DLD1 (cell line): Measurements from ENCODE around the gene MAZ.

ENCODE experiments used
- in situ Hi-C: cut with HindIII; loops from 2 replicates; pipeline ENCODE4 v1.10.0; 2017; ENCODE audit warnings: low sequenced_read_pairs

Gene MAZ

GRCh38 chr16:29809031-29809747, 2.9 kb downstream of the MAZ start:
- in situ Hi-C loops, result no loop called here

DNA sequence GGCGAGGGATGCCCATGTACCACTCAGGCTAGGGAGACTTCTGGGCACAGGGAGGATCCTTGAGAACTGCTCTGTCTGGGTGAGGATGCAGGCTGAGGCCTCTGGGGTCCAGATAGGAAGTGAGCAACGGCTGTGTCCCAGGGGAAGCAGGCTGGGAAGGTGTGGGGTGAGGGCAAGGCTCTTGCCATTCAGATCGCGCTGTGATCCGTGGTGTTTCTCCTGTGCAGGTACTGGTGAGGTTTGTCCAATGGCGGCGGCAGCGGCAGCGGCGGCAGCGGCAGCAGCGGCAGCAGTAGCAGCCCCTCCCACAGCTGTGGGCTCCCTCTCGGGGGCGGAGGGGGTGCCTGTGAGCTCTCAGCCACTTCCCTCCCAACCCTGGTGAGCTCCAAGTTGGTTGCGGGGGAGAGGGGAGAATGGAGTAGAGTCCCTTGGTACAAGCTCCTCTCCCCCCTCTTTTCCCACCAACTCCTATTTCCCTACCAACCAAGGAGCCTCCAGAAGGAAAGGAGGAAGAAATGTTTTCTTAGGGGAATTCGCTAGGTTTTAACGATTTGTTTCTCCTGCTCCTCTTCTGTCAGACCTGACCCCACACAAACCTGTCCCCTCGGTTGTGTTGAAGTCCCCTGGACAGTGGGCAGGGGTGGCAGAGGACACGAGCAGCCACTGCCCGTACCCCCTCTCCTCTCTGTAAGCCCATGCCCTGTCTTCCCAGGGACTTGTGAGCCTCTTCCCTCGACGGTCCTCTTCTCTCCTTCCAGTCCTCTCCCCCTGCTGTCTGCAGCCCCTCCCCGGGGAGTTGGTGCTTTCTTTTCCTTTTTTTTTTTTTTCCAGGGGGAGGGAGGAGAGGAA, 3.7 kb downstream of the MAZ start:
- in situ Hi-C loops, result no loop called here

- in situ Hi-C loops, result no loop called here
These were observed 4.4 kb downstream of the MAZ start for GRCh38 chr16:29810699-29811169.

DNA sequence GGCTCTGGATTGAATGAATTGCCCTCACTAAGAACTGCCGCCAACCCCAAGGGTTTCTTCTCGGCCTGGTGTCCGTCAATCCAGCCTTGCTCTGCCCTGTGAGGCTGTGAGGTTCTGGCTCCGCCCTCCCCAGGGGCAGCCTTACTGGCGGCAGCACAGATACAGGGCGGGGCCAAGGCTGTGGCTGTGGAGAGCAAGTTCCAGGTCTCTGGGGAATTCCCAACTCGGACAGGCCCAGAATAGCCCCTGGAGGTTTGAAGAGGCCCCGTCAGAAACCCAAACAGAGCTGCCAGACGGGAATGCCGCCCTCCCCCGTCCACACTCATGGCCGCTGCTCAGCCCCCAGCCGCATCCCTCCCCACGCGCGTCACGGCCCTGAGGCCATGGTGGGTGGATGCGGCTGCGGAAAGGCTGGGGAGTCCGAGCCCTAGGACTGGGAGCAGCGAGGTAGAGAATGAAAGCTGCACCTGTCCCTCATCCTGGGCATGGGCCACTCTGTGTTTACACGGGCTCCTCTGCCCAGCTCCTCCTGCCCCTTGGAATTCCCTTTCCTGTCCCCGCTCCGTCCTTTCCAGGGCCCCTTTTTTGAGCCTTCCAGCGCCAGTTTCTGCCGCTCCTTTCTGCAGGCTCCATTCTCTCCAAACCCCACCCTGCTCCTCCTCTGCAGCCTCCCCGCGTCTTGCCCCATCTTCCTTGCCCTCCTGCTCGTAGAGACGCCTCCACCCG, 5.0 kb downstream of the MAZ start:
- in situ Hi-C loops, result no loop called here

- in situ Hi-C loops, result no loop called here
These were observed 5.8 kb downstream of the MAZ start, which contains the start of gene PRRT2 for GRCh38 chr16:29811896-29812665. Gene PRRT2, plus strand, starts transcription at chr16:29812193. Its CDS starts 862 bp downstream, at chr16:29813055.

DNA sequence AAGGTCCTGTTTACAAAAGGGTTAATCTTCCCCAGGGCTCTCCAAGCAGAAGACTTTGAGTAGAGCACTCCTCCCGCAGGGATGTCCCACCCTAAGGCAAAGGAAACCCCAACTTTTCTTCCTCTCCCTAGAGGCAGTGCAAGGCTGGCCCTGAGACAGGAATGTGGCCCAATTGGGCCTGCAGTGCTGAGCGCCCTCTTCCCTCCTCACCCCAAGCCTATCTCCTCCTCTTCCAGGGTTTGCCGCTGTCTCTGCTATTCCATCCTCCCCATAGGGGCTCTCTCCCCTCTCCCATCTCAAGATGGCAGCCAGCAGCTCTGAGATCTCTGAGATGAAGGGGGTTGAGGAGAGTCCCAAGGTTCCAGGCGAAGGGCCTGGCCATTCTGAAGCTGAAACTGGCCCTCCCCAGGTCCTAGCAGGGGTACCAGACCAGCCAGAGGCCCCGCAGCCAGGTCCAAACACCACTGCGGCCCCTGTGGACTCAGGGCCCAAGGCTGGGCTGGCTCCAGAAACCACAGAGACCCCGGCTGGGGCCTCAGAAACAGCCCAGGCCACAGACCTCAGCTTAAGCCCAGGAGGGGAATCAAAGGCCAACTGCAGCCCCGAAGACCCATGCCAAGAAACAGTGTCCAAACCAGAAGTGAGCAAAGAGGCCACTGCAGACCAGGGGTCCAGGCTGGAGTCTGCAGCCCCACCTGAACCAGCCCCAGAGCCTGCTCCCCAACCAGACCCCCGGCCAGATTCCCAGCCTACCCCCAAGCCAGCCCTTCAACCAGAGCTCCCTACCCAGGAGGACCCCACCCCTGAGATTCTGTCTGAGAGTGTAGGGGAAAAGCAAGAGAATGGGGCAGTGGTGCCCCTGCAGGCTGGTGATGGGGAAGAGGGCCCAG, 6.7 kb downstream of the MAZ start:
- in situ Hi-C loops, result no loop called here

- in situ Hi-C loops, result no loop called here
These were observed 7.6 kb downstream of the MAZ start for GRCh38 chr16:29813644-29814562.

DNA sequence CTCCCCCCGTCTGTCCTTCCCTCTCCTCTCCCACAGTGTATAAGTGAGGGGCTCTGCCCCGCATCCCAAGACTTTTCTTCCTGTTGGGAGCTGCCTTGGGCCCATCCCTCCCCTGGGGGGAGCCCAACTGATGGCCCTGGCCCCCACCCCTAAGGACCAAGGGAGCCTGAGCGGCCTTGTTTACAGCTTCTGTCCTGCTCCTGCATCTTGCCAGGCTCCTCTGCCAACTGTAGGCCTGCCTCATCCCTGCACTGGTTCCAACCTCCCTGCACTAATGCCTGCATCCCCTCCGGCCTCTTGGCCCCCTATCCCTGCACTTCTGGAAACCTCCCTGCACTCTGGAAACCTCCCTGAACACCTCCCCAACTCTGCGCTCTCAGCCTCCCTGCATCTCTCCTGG, 8.3 kb downstream of the MAZ start:
- in situ Hi-C loops, result no loop called here

DNA sequence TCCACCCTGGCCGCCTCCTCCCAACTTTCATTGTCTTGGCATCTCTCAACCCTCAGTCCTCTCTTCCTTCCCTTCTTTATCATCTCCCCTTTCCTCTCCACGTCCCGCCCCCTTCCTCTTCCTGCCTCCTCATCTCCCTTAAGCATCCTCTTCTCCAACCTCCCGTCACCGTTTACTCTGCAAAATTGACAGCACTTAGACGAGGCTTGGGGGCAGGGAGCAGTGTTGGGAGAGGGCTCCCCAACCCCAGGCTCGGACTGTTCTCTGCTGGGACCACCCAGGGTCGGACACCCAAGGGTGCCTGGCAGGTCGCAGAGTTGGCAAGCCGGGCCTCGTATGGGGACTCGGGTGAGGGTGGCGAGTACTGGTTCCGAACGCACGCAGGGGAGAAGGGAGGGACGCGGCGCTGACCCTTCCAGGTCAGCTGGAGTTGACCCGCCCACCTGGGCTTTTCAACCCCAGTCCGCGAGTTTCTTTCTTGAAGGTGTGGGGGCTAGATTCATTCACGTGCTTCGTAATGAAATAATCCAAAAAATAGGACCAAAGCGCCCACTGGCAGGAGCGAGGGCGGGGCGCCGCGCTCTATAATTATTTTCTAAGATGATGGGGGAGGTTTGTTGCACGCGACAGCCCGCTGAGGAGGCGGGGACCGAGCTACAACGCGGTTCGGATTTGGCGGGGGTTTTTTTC, 8.8 kb downstream of the MAZ start:
- in situ Hi-C loops, result no loop called here

DNA sequence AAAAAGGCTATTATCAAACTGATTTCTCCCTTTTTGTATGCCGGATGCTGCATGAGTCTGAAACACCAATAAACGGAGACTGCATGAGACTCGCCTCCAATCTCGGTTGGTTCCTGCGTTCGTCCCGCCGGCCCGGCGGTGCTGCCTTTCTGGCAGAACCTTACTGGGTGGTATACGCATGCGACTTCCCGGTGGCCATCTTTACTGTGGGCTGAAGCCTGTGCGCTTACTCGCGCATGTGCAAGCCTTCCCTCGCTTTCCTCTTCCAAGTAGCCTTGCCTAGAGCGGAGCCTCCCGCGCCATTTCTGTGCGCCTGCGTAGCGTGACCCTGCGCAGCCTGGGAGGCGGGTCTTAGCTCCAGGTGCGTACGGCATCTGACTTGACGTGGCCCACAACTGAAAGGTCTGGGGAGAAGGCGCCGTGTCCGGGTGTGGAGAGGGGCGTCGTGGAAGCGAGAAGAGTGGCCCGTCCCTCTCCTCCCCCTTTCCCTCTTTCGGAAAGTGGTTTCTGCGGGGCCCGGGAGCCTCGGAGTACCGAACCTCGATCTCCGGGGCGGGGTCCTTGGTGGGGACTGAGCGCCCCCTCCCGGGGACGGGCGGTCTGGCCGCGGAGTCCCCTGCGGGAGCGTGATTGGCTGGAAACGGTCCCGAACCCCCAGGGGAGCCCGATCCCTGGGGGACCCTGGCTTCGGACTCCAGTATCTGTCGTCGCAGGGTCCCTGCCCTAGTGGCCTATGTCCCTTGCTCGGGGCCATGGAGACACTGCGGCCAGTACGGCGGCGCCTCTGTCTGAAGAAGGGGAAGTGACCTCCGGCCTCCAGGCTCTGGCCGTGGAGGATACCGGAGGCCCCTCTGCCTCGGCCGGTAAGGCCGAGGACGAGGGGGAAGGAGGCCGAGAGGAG, 9.7 kb downstream of the MAZ start, which contains the start of gene PAGR1:
Gene PAGR1, plus strand, starts transcription at position 360 of the 901 bp plus-strand sequence. Its CDS starts 374 bp downstream, at position 734.
- in situ Hi-C loops, result no loop called here

DNA sequence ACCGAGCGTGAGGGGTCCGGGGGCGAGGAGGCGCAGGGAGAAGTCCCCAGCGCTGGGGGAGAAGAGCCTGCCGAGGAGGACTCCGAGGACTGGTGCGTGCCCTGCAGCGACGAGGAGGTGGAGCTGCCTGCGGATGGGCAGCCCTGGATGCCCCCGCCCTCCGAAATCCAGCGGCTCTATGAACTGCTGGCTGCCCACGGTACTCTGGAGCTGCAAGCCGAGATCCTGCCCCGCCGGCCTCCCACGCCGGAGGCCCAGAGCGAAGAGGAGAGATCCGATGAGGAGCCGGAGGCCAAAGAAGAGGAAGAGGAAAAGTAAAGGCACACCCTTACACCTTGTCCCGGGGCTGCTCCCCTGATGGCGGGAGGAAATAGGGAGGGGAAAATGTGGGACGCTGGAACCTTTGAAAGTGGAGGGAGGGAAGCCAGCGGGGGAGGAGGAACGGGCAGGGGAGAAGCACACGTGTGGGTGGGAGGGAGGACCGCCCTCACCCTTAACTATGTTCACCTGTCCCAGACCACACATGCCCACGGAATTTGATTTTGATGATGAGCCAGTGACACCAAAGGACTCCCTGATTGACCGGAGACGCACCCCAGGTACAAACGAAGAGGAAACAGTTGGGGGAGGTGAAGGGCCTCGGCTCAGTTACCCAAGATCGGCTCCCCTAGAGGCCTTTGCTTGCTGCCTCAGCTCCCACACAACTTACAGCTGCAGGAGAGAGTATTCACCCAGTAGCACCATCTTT, 10.5 kb downstream of the MAZ start:
- in situ Hi-C loops, result no loop called here

GRCh38 chr16:29818082-29818481, 11.8 kb downstream of the MAZ start:
- in situ Hi-C loops, result no loop called here

- in situ Hi-C loops, result no loop called here
These were observed 13.2 kb downstream of the MAZ start for GRCh38 chr16:29819506-29819905.

DNA sequence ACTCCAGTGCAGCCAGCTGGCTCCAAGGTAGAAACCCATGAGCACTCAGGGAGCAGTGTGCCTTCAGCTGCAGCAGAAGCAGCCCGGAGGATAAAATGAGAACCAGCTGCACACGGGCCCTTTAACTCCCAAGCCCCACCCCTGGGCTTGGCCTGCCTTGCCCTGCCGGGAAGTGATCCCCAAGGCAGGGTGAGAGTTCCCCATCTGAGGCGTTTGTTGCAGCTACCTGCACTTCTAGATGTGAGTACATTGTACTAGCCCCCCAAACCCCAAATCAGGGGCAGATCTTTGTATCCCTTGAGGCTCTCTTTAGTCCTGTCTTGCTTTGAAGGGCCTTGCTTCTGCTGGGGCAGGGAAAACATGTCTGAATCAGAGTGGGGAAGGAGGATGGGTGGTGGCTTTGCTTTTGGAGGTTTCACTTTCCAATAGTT, 14.0 kb downstream of the MAZ start, which contains the start of gene MVP:
Gene MVP, plus strand, starts transcription at position 192 of the 431 bp plus-strand sequence. CDS start 10,088 bp downstream, outside the sequence.
- in situ Hi-C loops, result no loop called here

GRCh38 chr16:29820730-29821642, 14.7 kb downstream of the MAZ start:
- in situ Hi-C loops, result no loop called here
